ENCODE results near the gene HMX3. TPM values are rescaled to one million over a fixed set of nuclear protein-coding genes. Genes with fewer than 3 reads are reported as not detected.
"Not testable (repeated sequence)": the region's sequence is repeated elsewhere in the genome, so short reads cannot be mapped to it uniquely, and the experiment has no call there.

Gene HMX3
- total RNA-seq, 1 donor from 2014 or later = not detected

GRCh38 chr10:123156078-123156477 lies 20.3 kb downstream of the HMX3 start:
- intact Hi-C loops (cut with micrococcal nuclease) = no loop called here
- DNase-seq (no peak), ATAC-seq (no peak)

- ATAC-seq = no peak
- intact Hi-C loops (cut with micrococcal nuclease) = no loop called here
- no peak for DNase-seq
Measured at GRCh38 chr10:123157210-123157609, 21.4 kb downstream of the HMX3 start.

DNA sequence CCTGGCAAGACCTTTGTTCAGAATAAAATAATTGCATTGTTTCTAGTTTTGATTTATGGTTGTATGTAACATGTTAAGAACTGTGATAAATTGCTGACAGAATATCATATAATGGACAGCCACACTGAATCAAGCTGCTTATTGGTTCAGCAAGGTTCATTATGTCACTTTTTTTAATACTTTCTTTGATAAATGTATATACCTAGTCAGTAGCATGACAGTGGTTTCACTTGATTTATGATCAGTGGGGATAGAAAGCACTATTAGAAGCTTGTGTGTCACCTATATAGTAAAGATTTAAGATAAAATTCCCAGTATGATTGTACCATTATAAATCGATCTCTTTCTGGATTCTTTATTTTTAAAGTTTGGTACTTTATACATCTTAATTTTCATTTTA lies 22.9 kb downstream of the HMX3 start:
- intact Hi-C loops (cut with micrococcal nuclease) = no loop called here
- no peak for DNase-seq

DNA sequence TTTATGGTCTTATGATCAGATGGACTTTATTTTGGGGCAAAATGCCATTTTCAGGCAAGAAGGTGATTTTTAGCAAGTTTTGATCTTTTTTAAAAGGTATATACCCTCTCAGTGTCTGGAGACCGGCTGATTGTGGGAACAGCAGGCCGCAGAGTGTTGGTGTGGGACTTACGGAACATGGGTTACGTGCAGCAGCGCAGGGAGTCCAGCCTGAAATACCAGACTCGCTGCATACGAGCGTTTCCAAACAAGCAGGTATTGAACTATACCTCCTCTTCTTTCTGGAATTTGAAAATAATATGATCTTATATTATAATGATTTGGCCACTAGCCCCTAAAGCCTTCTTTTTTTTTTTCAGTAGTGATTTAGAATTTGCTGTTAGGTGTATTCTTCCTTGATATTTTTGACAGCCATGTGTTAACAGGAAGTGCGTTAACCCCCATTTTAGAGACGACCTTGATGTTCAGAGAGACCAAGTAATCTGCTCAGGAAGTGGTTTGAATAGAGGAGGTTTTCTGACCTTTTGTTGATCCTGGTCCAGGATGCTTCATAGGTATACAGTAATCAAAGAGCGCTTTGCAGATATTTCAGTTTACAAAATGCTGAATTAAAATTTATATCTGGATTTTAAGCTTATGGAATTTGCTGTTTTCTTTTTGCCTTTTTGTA lies 24.7 kb downstream of the HMX3 start:
- intact Hi-C loops (cut with micrococcal nuclease) = no loop called here
- ATAC-seq (no peak), DNase-seq (no peak)

More for the DNA sequence above, 22.9 kb downstream of the HMX3 start:
- ATAC-seq = no peak

GRCh38 chr10:123164319-123164718 lies 28.5 kb downstream of the HMX3 start:
- intact Hi-C loops (cut with micrococcal nuclease) = no loop called here
- DNase-seq (no peak), ATAC-seq (no peak)

GRCh38 chr10:123165445-123166072 lies 29.8 kb downstream of the HMX3 start:
- no peak for ATAC-seq

GRCh38 chr10:123166618-123167017 lies 30.8 kb downstream of the HMX3 start:
- ATAC-seq = no peak
- no peak for DNase-seq
- intact Hi-C loops (cut with micrococcal nuclease) = no loop called here

More at GRCh38 chr10:123165445-123166072, 29.8 kb downstream of the HMX3 start:
- intact Hi-C loops (cut with micrococcal nuclease) = no loop called here
- DNase-seq = no peak

- intact Hi-C loops (cut with micrococcal nuclease) = no loop called here
Measured at GRCh38 chr10:123170961-123171360, 35.2 kb downstream of the HMX3 start.

DNA sequence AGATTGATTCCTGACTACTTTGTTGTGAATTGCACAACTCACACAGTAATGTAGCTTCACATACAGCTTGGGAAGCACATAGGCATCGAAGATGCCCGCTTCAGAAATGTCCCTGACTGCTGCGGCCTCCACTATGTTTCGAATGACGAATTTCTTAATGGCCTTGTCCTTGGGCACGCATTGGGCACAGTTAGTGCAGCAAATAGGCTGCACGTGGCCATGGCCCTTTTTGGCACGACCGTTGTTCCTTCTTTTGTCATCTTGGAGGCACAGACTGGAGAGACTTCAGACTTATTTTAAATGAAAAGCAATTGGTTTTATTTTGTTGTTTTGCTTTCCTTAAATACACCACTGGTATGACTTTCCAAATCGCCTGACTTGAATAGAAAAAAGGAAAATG lies 35.8 kb downstream of the HMX3 start:
- intact Hi-C loops (cut with micrococcal nuclease); DNase-seq; ATAC-seq: not testable (repeated sequence)

More at GRCh38 chr10:123170961-123171360, 35.2 kb downstream of the HMX3 start:
- ATAC-seq = no peak
- no peak for DNase-seq

DNA sequence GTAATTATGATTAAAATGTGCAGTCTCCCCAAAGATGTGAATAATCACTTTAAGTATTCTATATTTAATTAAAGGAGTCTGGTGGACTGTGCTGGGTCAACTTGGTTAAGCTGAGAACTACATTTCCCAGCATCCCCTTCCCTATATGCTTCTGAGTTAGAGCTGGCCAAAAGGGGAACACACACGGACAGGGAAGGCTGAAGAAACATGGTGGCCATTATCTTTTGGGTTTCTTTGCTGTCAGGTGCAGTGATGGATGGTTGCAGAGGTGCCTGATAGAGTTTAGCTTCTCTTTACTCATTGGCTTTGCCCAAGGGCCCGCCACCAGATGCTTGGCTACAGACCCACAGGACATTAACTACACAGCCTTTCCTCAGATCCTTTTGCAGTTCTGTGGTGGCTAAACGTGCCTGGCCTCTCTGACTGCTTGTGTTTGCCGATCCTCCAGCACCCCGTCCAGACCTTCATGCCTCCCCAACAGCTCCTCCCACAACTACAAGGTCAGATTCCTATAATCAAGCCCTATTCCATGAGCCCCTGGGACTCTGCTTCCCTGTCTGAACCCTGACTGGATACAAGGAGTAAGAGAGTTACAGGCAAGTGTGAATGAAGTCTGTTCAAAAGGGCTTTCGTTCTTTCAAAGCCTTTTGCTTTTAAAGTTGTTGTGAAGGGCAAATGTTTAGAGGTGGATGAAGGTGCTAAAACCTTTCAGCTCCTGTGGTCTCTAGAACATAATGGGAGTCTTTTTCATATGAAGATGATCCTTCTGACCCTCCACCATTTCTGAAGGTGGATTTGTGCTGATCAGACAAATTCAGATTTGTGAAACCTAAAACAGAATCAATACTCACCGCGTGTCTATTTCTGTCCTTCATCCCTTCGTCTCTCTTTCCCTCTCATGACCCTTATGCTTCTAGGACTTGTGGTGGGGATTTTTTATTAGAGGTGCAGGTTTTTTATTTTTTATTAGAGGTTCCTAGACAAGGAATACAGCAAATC lies 39.9 kb downstream of the HMX3 start:
- intact Hi-C loops (cut with micrococcal nuclease) = no loop called here
- ATAC-seq (no peak), DNase-seq (no peak)

- ATAC-seq; intact Hi-C loops (cut with micrococcal nuclease); DNase-seq: not testable (repeated sequence)
Measured at GRCh38 chr10:123178390-123178789, 42.6 kb downstream of the HMX3 start.

GRCh38 chr10:123180101-123181090 lies 44.6 kb downstream of the HMX3 start:
- ATAC-seq = no peak
- intact Hi-C loops (cut with micrococcal nuclease) = no loop called here

GRCh38 chr10:123183724-123184123 lies 48.0 kb downstream of the HMX3 start:
- DNase-seq (no peak), ATAC-seq (no peak)
- intact Hi-C loops (cut with micrococcal nuclease) = no loop called here

More at GRCh38 chr10:123180101-123181090, 44.6 kb downstream of the HMX3 start:
- DNase-seq = no peak

DNA sequence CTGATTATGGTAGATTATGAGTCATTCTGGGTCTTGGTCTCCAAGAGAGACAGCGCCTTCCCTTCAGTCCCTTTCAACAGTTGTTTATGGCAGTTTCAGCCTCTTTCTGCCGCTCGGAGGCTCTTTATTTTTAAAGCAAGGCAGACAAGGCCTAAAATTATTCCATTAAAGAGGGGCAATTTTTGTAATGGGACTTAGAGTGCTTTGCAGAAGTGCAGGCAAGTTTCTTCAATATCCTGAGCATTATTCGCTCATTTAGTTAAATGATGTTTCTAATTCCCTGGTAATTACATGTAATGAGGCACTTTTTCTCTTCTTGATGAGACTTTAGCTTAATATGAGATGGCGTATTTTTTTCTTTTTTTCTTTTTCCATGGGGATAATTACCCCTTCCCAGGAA lies 52.0 kb downstream of the HMX3 start:
- DNase-seq (no peak), ATAC-seq (no peak)
- intact Hi-C loops (cut with micrococcal nuclease) = no loop called here

Other genes starting within 250 kb of the HMX3 start
- not detected for gene FAM24A, start 225.4 kb upstream of the HMX3 start, total RNA-seq
- 5.0 TPM for gene C10orf88, start 181.7 kb upstream of the HMX3 start, total RNA-seq
- 2.3 TPM for gene PSTK, start 155.6 kb upstream of the HMX3 start, total RNA-seq
- 10.8 TPM for gene IKZF5, start 127.2 kb upstream of the HMX3 start, total RNA-seq
- 99.5 TPM for gene ACADSB, start 127.0 kb upstream of the HMX3 start, total RNA-seq
- not detected for gene HMX2, start 12.2 kb downstream of the HMX3 start, total RNA-seq
- gene BUB3, start 18.4 kb downstream of the HMX3 start, total RNA-seq = 40.0 TPM

Measured in left ventricle myocardium superior (tissue), 1 donor.